Breast epithelium (tissue), 4 donors: ENCODE data around the gene NPRL2. TPM values are rescaled to one million over a fixed set of nuclear protein-coding genes. Genes with fewer than 3 reads are reported as not detected.

Source experiments
- DNase-seq, 2 donors: peaks; one replicate each; pipeline ENCODE4 v3.0.0-alpha.2; 2019; ENCODE audit warnings: low spot score in 2 of 2
- H3K27ac ChIP-seq, 2 donors: fragments of 200-600 bp; sonication (generic) in 1 of 2; one replicate each; pipeline ENCODE4 v1.5.1; 2016 to 2019; ENCODE audit warnings: mild to moderate bottlenecking in 1 of 2
- H3K27me3 ChIP-seq, 2 donors: fragments of 200-600 bp; sonication (generic) in 1 of 2; one replicate each; pipeline versions ENCODE4 v1.5.1 to v1.6.0; 2017 to 2019; ENCODE audit warnings: control low read depth in 1 of 2, mild to moderate bottlenecking in 1 of 2
- H3K36me3 ChIP-seq: fragments of 200-600 bp; one replicate; pipeline ENCODE4 v1.5.1; 2019
- H3K4me1 ChIP-seq, 2 donors: fragments of 200-600 bp; sonication (generic); one replicate each; pipeline ENCODE4 v1.5.1; 2016 to 2019; ENCODE audit warnings: control low read depth in 1 of 2
- H3K4me3 ChIP-seq, 3 donors: fragments of 200-600 bp; sonication (generic); 1 replicate in 2 of 3; 2 replicates in 1 of 3; pipeline ENCODE4 v1.5.1; 2016 to 2019; ENCODE audit warnings: mild to moderate bottlenecking in 3 of 3, moderate library complexity in 2 of 3
- H3K9me3 ChIP-seq, 2 donors: fragments of 200-600 bp; sonication (generic) in 1 of 2; one replicate each; pipeline ENCODE4 v1.5.1; 2016 to 2019; ENCODE audit warnings: control low read depth in 1 of 2
- CTCF ChIP-seq, 3 donors: fragments of 450-650 bp; IDR thresholded peaks; one replicate each; pipeline ENCODE4 v1.5.1; 2016 to 2017; ENCODE audit warnings: antibody characterized with exemption in 3 of 3, mild to moderate bottlenecking in 3 of 3, moderate library complexity in 3 of 3
- POLR2A ChIP-seq: fragments of 450-650 bp; IDR thresholded peaks from one replicate; pipeline ENCODE4 v1.6.1; 2016; ENCODE audit warnings: antibody characterized with exemption, mild to moderate bottlenecking, moderate library complexity
- POLR2AphosphoS5 ChIP-seq, 3 donors: sonication (generic); formaldehyde crosslinking; IDR thresholded peaks; one replicate each; pipeline ENCODE4 v1.6.1; 2017; ENCODE audit warnings: antibody characterized with exemption in 3 of 3
- intact Hi-C: fragments of 100-400 bp; cut with DNase I; formaldehyde crosslinking; loops from one replicate; pipeline ENCODE4 v1.15.1; 2023; ENCODE audit warnings: low total_unique reads
- total RNA-seq, 3 donors: library from RNA; depleted of rRNA; stranded (reverse); fragments of >200 nt; gene quantifications; one replicate each; pipeline ENCODE4 v1.1.0, GENCODE V29; 2016

The NPRL2 gene
- total RNA-seq, 3 donors from 2014 or later: 17.4 to 31.5 (median 29.5) TPM

- TF ChIP-seq CTCF (IDR thresholded peaks at IDR 0.05) (peak in 1 of 3 donors; percentile 11), POLR2AphosphoS5 (IDR thresholded peaks at IDR 0.05) (no peak), POLR2A (no peak)
- peak overlapping the region; percentile 62 to 92 (median 70) for H3K4me3 ChIP-seq
- no peaks in the 10 kb centered on the region for H3K36me3 ChIP-seq
- no peaks in the 10 kb centered on the region for H3K9me3 ChIP-seq
- H3K4me1 ChIP-seq: peaks cover 5 to 11% of the 10 kb centered on the region in 2 donors
- intact Hi-C loops: loop anchor here (5.0 kb wide), 2 partner anchors 866 to 1039 kb away; no protein-coding TSS in a partner anchor
- peak overlapping the region; percentile 91 to 94 for H3K27ac ChIP-seq
- H3K27me3 ChIP-seq: no peaks in the 10 kb centered on the region
- DNase-seq: no peak
Observed at GRCh38 chr3:50297896-50298725, 52.5 kb downstream of the NPRL2 start.

- H3K27me3 ChIP-seq: no peaks in the 10 kb centered on the region
- TF ChIP-seq CTCF (IDR thresholded peaks at IDR 0.05) (no peak), POLR2AphosphoS5 (IDR thresholded peaks at IDR 0.05) (no peak), POLR2A (no peak)
- peaks cover 9 to 11% of the 10 kb centered on the region in 2 donors for H3K4me1 ChIP-seq
- H3K4me3 ChIP-seq: no peak overlapping the region
- H3K27ac ChIP-seq: no peak overlapping the region
- intact Hi-C loops: loop anchor here (5.0 kb wide), 2 partner anchors 865 to 1040 kb away; no protein-coding TSS in a partner anchor
- DNase-seq: no peak
- no peaks in the 10 kb centered on the region for H3K36me3 ChIP-seq
- no peaks in the 10 kb centered on the region for H3K9me3 ChIP-seq
Observed at GRCh38 chr3:50297384-50297775, 53.2 kb downstream of the NPRL2 start.

Other genes with a start within 250 kb of the NPRL2 start
- gene SEMA3F, start 195.5 kb downstream of the NPRL2 start, total RNA-seq: 10 to 100 TPM in 2 of 3 donors, 1 to 10 TPM in 1; 7.7 to 49.8 (median 26.9) TPM
- not detected for gene GNAT1, start 159.2 kb downstream of the NPRL2 start, total RNA-seq
- 1 to 10 TPM in 1 of 3 donors, under 1 TPM in 1, not detected in 1; 0.98 to 2.5 TPM for gene SLC38A3, start 145.5 kb downstream of the NPRL2 start, total RNA-seq
- gene GNAI2, start 114.6 kb downstream of the NPRL2 start, total RNA-seq: 100 to 1,000 TPM in 2 of 3 donors, 10 to 100 TPM in 1; 95.3 to 232 (median 162) TPM
- 10 to 100 TPM; 10.1 to 17.6 (median 11.1) TPM for gene SEMA3B, start 81.6 kb downstream of the NPRL2 start, total RNA-seq
- gene LSMEM2, start 71.7 kb downstream of the NPRL2 start, total RNA-seq: not detected
- gene IFRD2, start 58.3 kb downstream of the NPRL2 start, total RNA-seq: 10 to 100 TPM; 50.4 to 82.3 (median 72.7) TPM
- 1 to 10 TPM; 2.3 to 6.4 (median 2.7) TPM for gene HYAL3, start 51.4 kb downstream of the NPRL2 start, total RNA-seq
- gene NAA80, start 51.4 kb downstream of the NPRL2 start, total RNA-seq: 1 to 10 TPM; 6.0 to 8.8 (median 8.5) TPM
- gene HYAL1, start 47.2 kb downstream of the NPRL2 start, total RNA-seq: 10 to 100 TPM in 1 of 3 donors, 1 to 10 TPM in 2; 3.5 to 16.1 (median 4.8) TPM
- gene HYAL2, start 28.0 kb downstream of the NPRL2 start, total RNA-seq: 100 to 1,000 TPM in 1 of 3 donors, 10 to 100 TPM in 2; 66.0 to 215 (median 96.0) TPM
- 10 to 100 TPM; 18.1 to 25.9 (median 21.3) TPM for gene TUSC2, start 22.6 kb downstream of the NPRL2 start, total RNA-seq
- 10 to 100 TPM; 42.7 to 63.6 (median 49.8) TPM for gene RASSF1, start 9.9 kb downstream of the NPRL2 start, total RNA-seq
- 1 to 10 TPM in 2 of 3 donors, under 1 TPM in 1; 0.32 to 2.6 (median 1.9) TPM for gene ZMYND10, start 5.0 kb downstream of the NPRL2 start, total RNA-seq
- gene CYB561D2, start 87 bp upstream of the NPRL2 start, total RNA-seq: 10 to 100 TPM; 23.6 to 30.1 (median 28.8) TPM
- gene TMEM115, start 8.7 kb upstream of the NPRL2 start, total RNA-seq: 10 to 100 TPM; 46.7 to 67.3 (median 47.9) TPM
- 1 to 10 TPM in 2 of 3 donors, under 1 TPM in 1; 0.80 to 2.0 (median 1.5) TPM for gene CACNA2D2, start 152.9 kb upstream of the NPRL2 start, total RNA-seq
- 10 to 100 TPM; 10.7 to 16.8 (median 15.1) TPM for gene C3orf18, start 217.0 kb upstream of the NPRL2 start, total RNA-seq
- gene HEMK1, start 218.7 kb upstream of the NPRL2 start, total RNA-seq: 10 to 100 TPM in 1 of 3 donors, 1 to 10 TPM in 2; 6.1 to 10.7 (median 9.2) TPM